ENCODE results near the gene RAPH1.

RAPH1 gene

GRCh38 chr2:203407496-203407895, 127.6 kb downstream of the RAPH1 start:
- Histone ChIP-seq H3K36me3 (peaks cover 46% of the 10 kb centered on the region), H3K9me3 (no peaks in the 10 kb centered on the region), H3K4me1 (no peaks in the 10 kb centered on the region), H3K27me3 (no peaks in the 10 kb centered on the region), H3K4me3 (ENCODE audit: low read depth, low read length) (no peak overlapping the region)
- TF ChIP-seq CTCF (IDR thresholded peaks at IDR 0.05; ENCODE audit: low read depth, low read length) = no peak
- DNase-seq = no peak

- Histone ChIP-seq H3K9me3 (no peaks in the 10 kb centered on the region), H3K36me3 (peaks cover 27% of the 10 kb centered on the region), H3K27me3 (no peaks in the 10 kb centered on the region), H3K4me3 (ENCODE audit: low read depth, low read length) (no peak overlapping the region), H3K4me1 (no peaks in the 10 kb centered on the region)
- no peak for TF ChIP-seq CTCF (IDR thresholded peaks at IDR 0.05; ENCODE audit: low read depth, low read length)
- DNase-seq = no peak
Measured at GRCh38 chr2:203404996-203405395, 130.1 kb downstream of the RAPH1 start.

GRCh38 chr2:203400805-203401585, 134.1 kb downstream of the RAPH1 start:
- Histone ChIP-seq H3K4me3 (ENCODE audit: low read depth, low read length) (no peak overlapping the region), H3K36me3 (peaks cover 29% of the 10 kb centered on the region), H3K4me1 (no peaks in the 10 kb centered on the region), H3K27me3 (no peaks in the 10 kb centered on the region), H3K9me3 (no peaks in the 10 kb centered on the region; the same call in 1 of the 2 replicates)
- TF ChIP-seq CTCF (IDR thresholded peaks at IDR 0.05; ENCODE audit: low read depth, low read length) = no peak
- no peak for DNase-seq

- Histone ChIP-seq H3K27me3 (no peaks in the 10 kb centered on the region), H3K4me3 (ENCODE audit: low read depth, low read length) (no peak overlapping the region), H3K36me3 (peaks cover 26% of the 10 kb centered on the region), H3K4me1 (no peaks in the 10 kb centered on the region), H3K9me3 (no peaks in the 10 kb centered on the region; the same call in 1 of the 2 replicates)
- DNase-seq = no peak
- TF ChIP-seq CTCF (IDR thresholded peaks at IDR 0.05; ENCODE audit: low read depth, low read length) = no peak
Measured at GRCh38 chr2:203399031-203399430, 136.1 kb downstream of the RAPH1 start.

- Histone ChIP-seq H3K27me3 (no peaks in the 10 kb centered on the region), H3K36me3 (peaks cover 21% of the 10 kb centered on the region), H3K4me3 (ENCODE audit: low read depth, low read length) (no peak overlapping the region), H3K4me1 (no peaks in the 10 kb centered on the region), H3K9me3 (no peaks in the 10 kb centered on the region; the same call in 1 of the 2 replicates)
- peak; percentile 19 for DNase-seq
- TF ChIP-seq CTCF (IDR thresholded peaks at IDR 0.05; ENCODE audit: low read depth, low read length) = peak; percentile 54
Measured at GRCh38 chr2:203396667-203397066, 138.4 kb downstream of the RAPH1 start.

GRCh38 chr2:203395858-203396257, 139.2 kb downstream of the RAPH1 start:
- Histone ChIP-seq H3K9me3 (no peaks in the 10 kb centered on the region; the same call in 1 of the 2 replicates), H3K36me3 (peaks cover 21% of the 10 kb centered on the region), H3K4me3 (ENCODE audit: low read depth, low read length) (no peak overlapping the region), H3K4me1 (no peaks in the 10 kb centered on the region), H3K27me3 (no peaks in the 10 kb centered on the region)
- DNase-seq = no peak
- TF ChIP-seq CTCF (IDR thresholded peaks at IDR 0.05; ENCODE audit: low read depth, low read length) = no peak

Data from BE2C (cell line).